ENCODE results near the gene TSPAN5. TPM values are rescaled to one million over a fixed set of nuclear protein-coding genes. Genes with fewer than 3 reads are reported as not detected.

The TSPAN5 gene
- total and polyA plus RNA-seq, 11 donors: 1.0 to 10.2 (median 5.6) TPM

DNA sequence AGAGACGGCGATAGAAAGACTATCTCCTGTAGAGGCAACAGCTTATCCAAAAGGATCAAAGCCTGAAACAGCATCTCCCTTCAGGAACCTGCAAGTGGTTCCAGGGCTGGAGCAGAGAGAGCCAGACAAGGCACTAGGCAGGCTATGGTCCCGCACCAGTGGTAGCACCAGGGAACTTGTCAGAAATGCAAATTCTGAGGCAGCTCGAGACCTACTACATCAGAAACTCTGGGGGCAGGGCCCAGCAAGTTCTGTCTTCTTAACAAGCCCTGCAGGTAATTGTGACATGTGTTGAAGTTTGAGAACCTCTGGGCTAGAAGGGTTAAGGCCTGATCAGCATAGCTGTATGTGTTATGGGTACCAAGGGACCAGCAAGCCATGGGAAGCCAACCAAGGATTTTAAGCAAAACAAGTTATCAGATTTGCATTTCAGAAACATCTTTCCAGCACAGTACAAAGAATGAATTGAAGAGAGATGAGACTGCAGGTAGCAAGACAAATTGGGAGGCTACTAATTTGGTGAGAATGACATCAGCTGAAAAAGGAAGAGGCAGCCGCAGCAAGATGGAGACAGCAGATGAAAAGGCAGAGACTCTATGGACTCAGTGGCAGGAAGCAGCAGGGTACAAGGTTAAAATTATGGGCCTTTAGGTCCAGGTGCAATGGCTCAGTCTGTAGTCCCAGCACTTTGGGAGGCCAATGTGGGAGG is 139.7 kb downstream of the TSPAN5 start:
- DNase-seq: no peak
- Histone ChIP-seq H3K9me3 (peaks cover 0 to 9% (median 0%) of the 10 kb centered on the region in 12 donors), H3K4me3 (no peak overlapping the region), H3K27ac (no peak overlapping the region), H3K27me3 (no peaks in the 10 kb centered on the region), H3K36me3 (no peaks in the 10 kb centered on the region), H3K4me1 (peaks cover 0 to 39% (median 3%) of the 10 kb centered on the region in 12 donors)
- no peak for TF ChIP-seq POLR2A (IDR thresholded peaks at IDR 0.05)
- TF ChIP-seq, protein P1, sequence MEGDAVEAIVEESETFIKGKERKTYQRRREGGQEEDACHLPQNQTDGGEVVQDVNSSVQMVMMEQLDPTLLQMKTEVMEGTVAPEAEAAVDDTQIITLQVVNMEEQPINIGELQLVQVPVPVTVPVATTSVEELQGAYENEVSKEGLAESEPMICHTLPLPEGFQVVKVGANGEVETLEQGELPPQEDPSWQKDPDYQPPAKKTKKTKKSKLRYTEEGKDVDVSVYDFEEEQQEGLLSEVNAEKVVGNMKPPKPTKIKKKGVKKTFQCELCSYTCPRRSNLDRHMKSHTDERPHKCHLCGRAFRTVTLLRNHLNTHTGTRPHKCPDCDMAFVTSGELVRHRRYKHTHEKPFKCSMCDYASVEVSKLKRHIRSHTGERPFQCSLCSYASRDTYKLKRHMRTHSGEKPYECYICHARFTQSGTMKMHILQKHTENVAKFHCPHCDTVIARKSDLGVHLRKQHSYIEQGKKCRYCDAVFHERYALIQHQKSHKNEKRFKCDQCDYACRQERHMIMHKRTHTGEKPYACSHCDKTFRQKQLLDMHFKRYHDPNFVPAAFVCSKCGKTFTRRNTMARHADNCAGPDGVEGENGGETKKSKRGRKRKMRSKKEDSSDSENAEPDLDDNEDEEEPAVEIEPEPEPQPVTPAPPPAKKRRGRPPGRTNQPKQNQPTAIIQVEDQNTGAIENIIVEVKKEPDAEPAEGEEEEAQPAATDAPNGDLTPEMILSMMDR (IDR thresholded peaks at IDR 0.05): no peak
- intact Hi-C loops (cut with DNase I): no loop called here
- no peak for ATAC-seq
- WGBS, 4 donors: 81 to 90% (median 89%) methylated on average over 5 of the region's 5 CpGs

DNA sequence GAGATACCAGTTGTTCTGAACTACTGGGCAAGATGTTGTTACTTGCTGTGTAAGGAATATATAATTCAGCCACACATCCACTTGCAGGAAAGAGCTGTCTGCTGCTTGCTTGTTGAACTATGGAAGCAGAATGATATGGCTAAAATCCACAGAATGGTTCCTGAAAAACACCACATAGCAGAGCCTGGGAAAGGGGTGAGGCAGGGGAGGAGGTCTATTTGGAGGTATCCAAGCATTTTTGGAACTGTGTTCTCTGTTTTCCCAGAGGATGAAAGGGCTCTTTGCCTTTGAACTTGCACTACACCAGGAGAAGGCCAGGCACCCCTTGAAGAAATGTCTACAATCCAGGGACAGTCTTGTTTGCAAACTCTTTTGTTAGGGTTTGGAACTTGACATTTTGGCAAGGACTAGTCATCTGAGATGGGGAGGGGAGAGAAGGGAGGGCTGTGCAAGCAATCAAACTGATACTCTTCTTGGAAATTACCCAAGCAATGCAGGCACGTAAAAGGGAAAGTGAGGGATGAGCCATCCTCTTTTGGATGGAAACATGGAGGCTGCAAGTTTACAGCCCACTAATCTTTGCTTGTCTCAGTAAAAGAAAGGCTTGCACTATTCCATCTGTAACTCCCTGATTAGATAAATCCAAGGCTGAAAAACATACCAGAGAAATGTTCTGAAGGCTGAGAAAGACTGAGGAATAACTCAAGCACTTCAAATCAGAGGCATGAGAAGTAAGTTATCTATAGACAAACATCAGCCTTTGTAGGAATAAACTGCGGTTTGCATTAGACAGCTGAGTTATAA is 141.0 kb downstream of the TSPAN5 start:
- ATAC-seq: no peak
- TF ChIP-seq POLR2A (IDR thresholded peaks at IDR 0.05): no peak
- TF ChIP-seq, protein P1 (IDR thresholded peaks at IDR 0.05): no peak
- intact Hi-C loops (cut with DNase I): no loop called here
- Histone ChIP-seq H3K9me3 (peaks cover 0 to 9% (median 0%) of the 10 kb centered on the region in 12 donors), H3K36me3 (no peaks in the 10 kb centered on the region), H3K27ac (no peak overlapping the region), H3K4me1 (peaks cover 0 to 39% (median 2%) of the 10 kb centered on the region in 12 donors), H3K4me3 (no peak overlapping the region), H3K27me3 (no peaks in the 10 kb centered on the region)
- no peak for DNase-seq
- 50 to 62% (median 60%) methylated on average over 2 of the region's 2 CpGs for WGBS, 4 donors

DNA sequence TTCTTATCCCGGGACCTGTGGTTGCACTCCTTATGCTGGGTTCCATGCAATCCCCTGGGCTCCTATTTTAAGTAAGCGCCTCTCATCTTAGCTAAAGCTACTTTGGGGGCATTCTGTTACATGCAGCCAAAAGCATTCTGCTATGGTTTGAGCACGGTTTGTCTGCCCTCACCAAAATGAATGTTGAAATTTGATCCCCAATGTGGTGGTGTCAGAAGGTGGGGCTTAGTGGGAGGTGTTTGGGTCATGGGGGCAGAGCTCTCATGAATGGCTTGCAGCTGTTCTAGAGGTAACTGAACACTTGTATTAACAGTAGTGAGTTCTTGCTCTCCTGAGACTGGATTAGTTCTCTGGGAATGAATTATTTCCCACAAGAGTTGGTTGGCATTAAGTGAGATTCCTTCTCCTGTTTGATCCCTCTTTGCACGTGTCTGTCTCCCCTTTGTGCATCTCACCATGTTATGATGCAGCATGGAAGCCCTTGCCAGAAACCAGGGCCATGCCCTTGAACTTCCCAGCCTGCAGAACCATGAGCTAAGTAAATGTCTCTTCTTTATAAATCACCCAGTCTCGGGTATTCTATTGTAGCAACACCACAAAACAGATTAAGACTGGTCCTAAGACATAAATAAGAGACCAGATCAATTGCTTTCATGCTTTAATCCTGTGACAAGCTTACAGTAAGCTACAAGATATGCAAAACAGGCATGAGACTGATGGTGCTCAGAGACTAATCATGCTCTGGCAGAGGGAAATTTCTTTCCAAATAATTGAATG is 141.8 kb downstream of the TSPAN5 start:
- no peak for TF ChIP-seq POLR2A (IDR thresholded peaks at IDR 0.05)
- TF ChIP-seq, protein P1 (IDR thresholded peaks at IDR 0.05): no peak
- Histone ChIP-seq H3K4me1 (peaks cover 0 to 39% (median 0%) of the 10 kb centered on the region in 12 donors), H3K4me3 (no peak overlapping the region), H3K36me3 (no peaks in the 10 kb centered on the region), H3K27ac (no peak overlapping the region), H3K9me3 (peaks cover 0 to 9% (median 0%) of the 10 kb centered on the region in 12 donors), H3K27me3 (no peaks in the 10 kb centered on the region)
- DNase-seq (no peak), ATAC-seq (no peak)
- 83 to 91% (median 89%) methylated on average over 5 of the region's 5 CpGs for WGBS, 4 donors
- intact Hi-C loops (cut with DNase I): no loop called here

Measured in heart left ventricle (tissue), 16 donors.